T follicular helper cell (primary cell): ENCODE measurements around the gene SLC1A2.

Source experiments
- DNase-seq: peaks from one replicate; pipeline ENCODE4 v3.0.0-alpha.2; 2020; ENCODE audit warnings: low read depth

SLC1A2 gene

DNA sequence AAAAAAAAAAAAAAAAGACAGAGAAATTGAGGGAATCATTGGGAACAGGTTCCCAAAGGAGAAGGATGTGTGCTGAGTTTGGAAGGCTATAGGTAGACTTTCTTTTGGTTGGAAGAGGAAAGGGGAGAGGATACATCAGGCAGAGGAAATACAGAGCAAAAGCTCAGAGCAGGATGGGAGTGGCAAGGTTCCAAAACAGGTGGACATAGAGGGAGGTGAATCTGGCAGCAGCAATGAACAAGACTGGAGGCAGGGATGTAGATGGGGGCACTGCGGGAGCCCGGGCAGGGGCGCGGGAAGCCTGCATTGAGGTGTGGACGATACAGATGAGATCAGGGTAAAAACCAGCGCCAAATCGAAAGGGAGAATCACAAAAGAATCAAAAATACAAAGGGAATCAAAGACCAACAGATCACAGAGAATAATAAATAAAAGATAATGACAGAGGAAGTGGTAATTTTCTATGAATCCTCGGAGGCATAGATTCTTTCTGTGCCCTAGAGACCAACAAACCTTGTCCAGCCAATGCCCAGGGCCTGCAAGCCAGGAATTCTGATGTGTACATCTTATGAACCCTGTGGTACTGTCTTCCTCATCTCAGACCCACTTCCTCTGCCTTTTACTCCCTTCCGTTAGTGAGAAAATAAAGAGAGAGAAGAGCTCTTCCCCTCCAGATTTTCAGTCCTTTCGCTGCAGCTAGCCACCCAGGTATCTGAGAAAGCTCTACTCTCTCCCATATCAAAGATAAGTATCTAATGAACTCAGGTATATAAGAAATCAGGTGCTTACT is 70.3 kb downstream of the SLC1A2 start:
- no peak for DNase-seq

DNA sequence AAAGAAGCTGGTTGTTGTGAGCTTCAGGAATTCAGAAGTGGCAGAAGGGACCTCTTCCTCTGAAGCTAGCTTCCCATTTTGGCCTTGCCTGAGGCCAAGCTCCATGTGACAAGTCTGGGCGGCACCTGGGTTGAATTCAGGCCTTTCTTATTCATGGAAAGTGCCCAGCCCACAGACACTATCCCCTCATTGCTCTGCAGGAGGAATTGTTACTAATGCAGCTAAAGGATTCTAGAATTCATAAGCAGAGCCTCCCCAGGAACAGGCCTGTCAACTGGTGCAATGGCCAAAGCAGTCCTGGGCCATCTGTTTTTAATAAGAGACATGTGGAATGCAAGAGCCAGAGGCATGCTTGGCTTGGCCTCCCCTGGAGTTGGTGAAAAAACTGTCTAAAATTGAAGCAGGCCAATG is 71.4 kb downstream of the SLC1A2 start:
- DNase-seq = no peak

DNA sequence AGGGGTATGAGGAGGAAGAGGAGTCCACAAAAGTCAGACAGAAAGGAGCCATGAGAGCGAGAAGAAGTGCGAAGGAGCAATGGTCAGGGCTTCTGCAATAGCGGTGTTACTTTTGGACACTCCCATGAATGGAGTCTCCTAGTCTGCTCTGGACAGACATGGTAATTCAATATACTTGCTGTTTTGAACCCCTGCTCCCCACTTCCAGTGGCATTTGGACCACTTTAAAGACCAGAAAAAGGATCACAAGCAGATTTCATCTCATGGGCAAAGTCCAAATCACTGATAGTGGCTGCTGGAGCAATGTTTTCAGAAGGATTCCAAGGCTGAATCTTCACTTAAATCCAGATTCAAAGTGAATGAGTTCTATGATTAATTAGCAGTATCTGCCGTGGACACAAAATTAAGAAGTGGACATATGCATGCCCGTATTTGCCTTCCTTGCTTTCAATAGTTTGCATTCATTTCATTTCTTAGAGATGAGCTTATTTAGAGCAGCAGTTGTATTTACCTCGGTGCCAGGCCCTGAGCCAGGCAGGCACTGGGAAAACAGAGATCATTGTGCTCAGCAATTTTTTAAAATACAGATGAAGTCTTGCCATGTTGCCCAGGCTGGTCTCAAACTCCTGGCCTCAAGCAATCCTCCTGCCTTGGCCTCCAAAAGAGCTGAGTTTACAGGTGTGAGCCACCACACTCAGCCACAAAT is 72.0 kb downstream of the SLC1A2 start:
- DNase-seq = no peak

DNA sequence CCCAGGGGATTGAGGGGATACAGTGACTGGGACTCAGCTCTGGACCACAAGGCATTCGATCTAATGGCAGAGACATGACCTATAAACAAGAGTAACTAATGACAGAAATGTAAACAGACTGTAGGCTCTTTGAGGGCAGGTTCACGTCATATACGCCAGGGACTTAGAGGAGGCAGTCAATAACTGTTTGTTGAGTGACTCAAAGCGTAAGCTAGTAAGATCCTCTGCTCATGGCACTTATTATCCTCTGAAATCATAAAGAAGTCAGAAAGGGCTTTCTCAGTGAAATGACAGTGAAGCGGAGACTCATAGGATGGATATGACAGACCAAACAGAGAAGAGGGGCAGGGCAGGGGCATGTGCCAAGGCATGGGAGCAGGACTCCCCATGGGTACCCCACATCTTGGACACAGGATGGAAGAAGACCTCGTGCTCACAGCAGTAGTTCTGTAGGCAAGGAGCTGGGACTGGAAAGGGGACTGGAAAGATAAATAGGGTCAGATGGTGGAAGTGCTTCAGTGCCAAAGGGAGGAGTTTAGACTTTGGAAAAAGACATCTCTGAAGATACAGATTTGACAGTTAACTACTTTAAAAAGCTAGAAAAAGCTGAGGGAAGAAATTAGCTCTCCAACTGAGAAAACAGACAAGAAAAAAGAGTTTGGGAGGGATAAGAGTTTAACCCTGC is 72.7 kb downstream of the SLC1A2 start:
- no peak for DNase-seq

DNA sequence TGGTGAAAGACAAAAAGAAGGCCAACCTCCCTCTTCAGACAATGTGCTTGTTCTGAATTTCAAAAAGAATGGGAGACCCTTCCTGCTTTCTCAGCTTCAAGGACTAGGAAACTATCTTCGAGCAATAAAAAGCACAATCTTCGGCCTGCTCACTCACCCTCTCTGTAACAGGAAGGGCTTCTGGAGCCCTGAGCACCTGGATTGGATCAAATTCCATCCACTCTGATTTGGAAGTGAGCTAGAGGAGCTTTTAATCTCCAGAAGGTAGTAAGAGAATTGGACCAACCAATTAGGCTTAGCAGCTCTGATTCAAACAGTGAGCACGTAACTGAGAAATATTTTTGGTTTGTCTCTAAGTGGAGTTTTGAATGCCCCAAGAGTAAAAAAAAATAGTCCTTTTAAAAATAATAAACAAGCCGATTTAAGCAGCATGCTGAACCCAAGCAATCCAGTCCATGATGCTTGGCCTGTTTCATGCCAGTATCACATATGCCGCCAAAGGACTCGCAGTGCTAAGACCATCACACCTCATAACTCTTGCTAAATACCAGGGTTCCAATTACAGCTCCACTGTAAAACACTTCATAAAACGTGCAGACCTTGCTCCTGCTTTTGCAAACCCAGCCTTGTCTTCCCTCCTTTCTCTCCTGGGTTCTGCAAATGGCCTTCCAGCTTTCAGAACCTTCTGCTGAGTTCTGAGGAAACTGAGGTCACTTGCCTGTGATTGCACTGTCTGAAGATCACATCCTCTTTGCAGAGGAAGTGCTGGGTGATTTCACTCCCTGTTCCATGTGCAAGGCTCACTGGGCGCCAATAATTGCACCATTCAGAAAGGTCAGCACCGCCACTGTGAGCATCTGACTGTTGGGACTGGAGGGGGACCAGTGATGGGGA is 74.4 kb downstream of the SLC1A2 start:
- DNase-seq = no peak

DNA sequence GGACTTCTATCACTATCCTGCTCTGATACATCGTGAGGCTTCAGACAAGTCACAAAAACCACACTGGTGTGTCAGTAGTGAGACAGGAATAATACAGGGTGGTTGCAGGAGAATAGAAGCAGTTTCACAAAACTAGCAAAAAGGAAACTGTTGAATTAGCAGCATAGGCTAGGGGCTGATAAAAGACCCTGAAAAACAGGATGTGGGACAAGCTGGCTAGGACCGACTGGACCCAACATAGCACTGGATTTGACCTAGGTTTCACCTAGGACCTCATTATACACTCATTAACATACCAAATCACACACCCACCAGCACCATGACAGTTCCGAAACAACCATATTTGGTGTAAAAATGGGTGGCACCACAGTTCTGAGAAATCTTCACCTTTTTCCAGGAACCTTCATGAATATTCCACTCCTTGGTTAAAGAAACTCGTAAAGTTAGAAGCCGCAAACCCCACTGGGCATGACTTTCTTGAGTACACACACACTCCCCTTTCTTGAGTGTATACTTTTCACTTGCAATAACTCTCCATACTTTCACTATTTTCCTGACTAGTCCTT is 76.2 kb downstream of the SLC1A2 start:
- DNase-seq = no peak

DNA sequence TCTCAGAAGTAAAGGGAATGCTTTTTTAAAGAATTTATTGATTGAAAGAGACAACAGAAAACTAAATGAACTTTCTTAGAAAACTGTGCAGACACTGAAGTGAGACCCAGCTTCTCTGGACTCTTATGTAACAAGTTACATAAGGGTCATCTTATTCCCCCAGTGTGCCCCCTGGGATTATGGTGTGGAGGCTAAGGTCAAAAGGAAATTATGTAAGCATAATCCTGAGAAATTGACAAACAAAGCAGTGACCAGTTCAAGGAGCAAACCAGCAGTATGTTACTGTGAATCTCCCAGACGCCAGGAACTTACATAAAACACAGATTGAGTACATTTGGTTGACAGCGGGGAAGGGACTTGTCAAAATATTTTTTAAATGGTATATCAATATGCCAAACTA is 78.6 kb downstream of the SLC1A2 start:
- DNase-seq = no peak

DNA sequence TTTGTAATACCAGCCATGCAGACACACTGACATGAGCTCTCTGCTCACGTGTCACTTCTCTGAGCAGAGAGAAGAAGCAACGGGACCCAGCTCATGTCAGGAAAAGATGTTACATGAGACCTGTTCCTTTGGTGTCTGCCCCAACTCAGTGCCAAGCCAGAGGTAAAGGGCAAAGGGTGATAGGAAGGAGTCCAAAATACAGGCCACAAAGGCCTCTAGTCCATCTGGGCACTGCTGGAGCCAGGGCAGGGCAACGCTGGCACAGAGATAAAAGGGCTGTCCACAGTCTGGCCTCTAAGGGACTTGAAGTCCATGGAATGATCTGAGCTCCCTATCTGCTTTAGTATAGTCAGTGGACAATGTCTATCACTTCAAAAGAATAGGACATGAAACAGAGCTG is 79.3 kb downstream of the SLC1A2 start:
- DNase-seq = no peak

DNA sequence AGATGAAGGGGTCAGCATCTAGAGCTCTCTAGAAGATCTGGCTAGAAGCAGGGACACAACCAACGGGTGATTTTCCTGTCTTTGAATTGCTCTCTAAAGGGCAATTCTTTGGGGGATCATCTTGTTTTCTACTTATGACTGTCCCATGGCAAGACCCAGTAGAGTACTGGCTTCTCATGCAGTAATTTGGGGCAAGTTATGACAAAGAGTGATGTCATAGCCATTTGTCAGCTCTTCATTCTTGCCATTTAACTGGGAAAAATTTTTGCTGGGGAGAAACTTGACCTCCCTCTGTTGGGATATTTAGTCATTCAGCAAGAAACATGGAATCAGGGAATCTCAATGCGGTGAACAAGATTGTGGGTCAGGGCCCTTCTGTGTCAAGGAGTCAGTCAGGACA is 80.4 kb downstream of the SLC1A2 start:
- DNase-seq = no peak

DNA sequence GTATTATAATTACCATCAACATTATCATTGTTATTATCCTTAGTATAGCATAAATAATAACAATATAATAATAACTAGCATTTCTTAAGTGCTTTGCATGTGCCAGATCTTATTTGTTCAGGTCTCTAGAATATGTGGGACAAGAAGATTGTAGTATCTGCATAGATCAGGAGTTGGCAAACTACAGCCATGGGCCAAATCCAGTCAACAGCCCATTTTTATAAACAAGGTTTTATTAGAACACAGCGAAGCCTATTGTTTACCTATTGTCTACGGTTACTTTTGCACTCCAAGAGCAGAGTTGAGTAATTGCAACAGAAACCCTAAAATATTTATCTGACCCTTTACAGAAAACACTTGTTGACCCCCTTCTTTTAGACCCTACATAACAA is 81.4 kb downstream of the SLC1A2 start:
- no peak for DNase-seq

DNA sequence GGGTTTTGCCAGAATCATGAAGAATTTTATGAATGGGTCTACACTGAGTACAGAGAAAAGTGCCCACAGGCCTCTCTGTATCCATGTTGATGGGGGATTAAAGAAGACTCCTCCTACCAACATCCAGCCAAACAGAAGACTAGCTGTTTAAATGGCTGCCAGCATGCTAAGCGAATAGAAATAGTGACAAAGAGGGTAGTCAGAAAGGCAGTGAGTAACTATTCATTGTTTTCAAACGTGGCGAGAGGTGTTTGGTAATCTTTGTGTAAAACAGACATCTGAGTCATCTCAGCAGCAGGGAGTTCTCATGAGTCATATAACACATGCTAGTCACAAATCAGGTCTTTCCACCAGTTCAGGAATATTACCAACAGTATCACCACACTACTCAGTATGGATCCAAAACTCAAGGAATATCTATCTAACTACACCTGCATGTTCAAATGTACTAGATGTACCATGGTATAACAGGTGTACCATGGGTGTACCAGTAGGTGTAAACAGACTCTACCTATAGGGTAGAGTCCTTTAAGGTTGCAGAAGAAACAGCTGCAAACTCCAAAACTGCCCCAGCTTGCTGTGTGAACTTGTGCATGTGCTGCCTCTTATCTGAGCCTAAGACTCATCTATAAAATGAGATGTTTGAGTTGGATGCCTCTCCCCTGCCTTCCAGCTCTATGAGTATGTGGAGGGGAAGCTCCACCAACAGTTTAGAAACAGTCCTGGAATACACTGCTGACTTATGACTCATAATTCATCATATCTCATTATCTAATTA is 82.0 kb downstream of the SLC1A2 start:
- no peak for DNase-seq

DNA sequence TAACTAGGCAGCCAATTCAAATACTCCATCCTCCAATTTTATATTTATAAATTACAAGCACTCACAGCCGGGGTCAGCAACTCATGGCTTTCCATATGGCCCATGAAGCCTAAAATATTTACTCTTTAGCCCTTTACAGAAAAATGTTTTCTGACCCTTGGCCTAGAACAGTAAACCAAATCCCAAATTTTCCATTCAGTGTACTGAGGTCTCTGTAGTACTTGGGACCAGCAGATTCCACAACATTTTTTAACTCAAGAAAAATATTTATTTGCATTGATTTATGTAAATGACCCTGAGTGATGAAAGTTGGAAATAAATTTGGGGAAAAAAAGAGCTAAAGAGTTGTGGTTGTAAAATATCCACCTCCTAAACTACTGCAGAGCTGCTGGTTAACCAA is 82.6 kb downstream of the SLC1A2 start:
- DNase-seq = no peak

DNA sequence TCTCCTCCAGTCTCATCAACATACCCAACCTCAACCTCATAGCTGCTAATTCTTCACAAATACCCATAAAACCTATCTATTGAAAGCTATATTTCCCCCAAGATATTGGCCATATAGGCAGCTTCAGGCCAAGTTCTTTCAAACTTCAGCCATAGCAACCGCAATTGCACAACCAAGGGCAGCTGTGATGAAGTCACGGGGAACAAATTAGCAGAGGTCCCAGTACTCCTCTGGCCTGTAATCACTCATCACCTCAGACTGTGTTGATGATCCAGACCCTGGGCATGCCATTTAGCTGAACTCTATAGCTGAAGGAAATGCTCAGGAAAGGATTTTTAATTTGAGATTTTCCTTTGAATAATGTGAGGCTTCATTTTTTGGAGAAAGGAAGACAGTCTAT is 84.1 kb downstream of the SLC1A2 start:
- DNase-seq = no peak

DNA sequence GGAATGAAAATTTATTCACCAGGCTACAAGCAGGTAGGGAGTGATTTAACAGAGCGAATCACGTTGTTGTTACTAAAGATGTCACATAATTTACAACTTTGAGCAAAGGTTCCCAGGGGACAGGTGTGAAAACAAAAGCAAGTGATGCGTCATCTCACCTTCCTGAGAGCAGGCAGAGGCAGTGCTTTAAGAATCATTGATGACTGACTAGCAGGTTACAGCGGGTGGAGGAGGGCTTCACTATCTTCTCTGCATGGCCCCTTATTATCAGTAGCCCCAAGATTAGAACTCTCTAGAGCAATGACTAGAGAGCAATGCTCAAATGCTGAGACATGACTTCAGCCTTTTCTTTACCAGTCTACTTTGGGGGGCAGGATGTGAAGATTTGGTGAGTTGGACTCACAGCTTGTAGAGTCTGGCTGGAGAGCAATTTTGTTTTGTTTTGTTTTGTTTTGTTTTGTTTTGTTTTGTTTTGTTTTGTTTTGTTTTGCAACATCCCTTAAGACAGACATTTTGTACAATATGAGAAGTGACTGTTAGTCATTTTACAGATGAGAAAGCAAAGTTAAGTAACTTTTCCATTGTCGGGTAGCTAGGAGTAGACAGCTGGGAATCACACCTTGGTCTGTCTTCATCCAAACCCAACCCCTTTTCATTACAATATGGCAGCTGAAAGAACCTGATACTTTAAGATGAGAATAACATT is 84.8 kb downstream of the SLC1A2 start:
- DNase-seq = no peak

DNA sequence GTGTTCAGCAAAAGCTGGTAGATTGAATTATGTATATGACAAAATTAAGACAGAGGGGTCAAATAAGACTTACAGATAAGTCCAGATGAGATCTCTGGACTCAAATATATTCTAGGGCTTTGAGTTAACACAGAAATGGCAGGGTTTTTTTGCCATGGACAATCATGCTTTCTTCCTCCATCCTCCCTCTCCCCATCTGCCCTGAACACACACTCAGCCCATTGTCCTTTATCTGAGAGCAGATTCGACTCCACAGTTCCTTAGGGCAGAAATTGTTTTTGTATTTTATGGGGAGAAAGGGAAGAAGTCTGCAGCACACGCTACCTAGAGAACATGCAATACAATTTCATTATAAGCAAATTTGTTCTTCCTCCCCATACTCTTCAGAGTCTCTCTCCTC is 86.8 kb downstream of the SLC1A2 start:
- no peak for DNase-seq

DNA sequence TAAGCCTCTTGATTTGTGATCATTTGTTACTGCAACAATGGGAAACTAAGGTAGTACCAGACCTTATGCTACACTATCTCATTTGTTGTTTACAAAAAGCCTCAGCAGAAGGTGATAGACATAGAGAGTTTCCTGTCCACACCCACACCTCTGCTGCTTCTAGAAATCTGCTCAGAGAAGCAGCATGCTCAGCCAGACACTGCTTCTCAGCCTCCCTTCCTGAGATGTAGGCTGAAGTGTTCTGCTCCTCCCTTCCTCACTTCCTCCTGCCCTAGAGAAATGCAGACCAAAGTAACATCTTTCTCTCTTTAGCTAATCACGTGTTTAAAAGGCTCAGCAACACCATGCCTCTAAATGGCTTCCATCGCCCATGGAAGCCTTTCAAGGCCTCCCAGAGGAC is 88.4 kb downstream of the SLC1A2 start:
- DNase-seq = peak; percentile 18

DNA sequence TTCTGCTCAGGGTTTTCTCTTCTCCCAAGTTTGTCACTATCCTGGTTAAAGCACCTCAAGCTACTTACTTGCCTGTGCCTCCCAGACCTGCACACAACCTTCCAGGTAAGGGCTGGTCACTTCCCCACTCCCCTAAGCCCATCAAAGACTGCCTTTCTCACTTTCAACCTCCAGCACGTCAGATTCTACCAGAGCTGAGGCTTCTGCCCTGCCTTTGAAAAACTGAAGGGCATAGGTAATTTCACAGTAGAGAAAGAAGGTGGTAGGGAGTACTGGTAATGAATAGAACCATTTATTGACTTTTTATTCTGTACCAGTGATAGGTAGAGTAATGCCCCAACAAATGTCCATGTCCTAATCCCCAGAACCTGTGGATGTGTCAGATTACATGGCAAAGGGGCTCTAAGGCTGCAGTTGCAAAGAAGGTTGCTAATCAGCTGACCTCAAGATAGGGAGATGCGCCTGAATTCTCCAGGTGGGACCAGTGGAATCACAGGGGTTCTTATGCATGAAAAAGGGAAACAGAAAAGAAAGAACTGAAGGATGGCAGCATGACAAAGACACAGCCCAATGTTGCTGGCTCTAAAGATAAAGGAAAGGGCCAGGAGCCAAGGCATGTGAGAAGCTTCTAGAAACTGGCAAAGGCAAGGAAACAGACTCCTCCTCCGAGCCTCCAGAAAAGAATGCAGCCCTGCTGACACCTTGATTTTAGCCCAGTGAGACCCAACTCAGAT is 89.0 kb downstream of the SLC1A2 start:
- no peak for DNase-seq

DNA sequence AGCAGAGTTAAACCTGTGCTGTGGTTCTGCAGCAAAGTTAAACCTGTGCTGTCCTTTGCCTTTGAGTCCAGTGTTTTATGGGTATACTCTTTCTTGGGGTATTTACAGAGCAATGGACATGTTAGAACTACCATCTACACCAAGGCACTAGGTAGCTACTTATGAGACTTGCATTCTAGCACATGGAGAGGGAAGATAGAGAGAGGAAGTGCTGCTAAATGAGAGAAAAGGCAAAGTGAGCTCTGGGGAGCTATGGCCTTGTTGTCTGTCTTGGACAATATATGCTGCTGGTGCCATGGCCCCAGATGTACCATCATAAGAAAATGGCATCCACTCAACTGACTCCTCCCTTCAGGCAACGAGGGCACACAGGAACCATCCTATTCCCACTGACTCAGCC is 91.5 kb downstream of the SLC1A2 start:
- no peak for DNase-seq

DNA sequence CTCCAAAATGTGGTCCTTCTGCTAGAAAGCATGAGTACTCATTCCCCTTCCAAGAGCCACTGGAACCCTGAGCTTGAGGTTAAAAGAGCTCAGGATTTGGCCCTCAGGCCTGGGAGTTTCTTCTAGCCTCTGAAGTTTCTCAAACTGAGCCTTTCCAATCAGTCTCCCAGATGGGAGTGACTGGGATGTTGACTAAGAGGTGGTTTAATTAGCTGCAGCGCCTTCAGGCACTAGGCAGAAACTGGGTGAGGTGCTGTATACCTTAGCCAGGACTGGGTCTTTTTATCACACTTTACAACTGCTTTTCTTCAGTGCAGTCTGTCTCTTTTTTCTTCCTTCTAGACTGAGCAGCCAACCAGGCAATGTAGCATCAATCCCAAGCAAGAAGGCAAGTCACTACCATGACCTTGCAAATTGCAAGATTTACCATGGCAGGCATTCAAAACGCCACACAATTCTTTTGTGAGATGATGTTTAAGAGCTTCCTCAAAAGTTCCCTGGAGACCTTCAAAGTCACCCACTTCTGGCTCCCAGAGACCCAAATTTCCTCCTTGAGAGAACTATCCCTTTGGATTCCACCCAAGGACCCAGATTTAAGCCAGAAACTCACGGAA is 93.0 kb downstream of the SLC1A2 start:
- no peak for DNase-seq
